Kidney (tissue), 14 donors: ENCODE measurements around the gene ZNF521. TPM values are rescaled to one million over a fixed set of nuclear protein-coding genes. Genes with fewer than 3 reads are reported as not detected.

Experiments
- DNase-seq, 5 donors: peaks; one replicate each; pipeline ENCODE4 v3.0.0-alpha.2; 2013 to 2020
- FAIRE-seq: peaks from 2 replicates; lab custom pipeline; 2012; peaks lifted over from hg19 to GRCh38; lab: Jason Lieb, UNC
- H3K27ac ChIP-seq, 2 donors: one replicate each; pipeline ENCODE4 v1.7.0; 2013; ENCODE audit warnings: low read depth in 2 of 2, low read length in 2 of 2, inconsistent platforms in 1 of 2
- H3K27me3 ChIP-seq: one replicate; pipeline ENCODE4 v1.7.1; 2013; ENCODE audit warnings: low read length, inconsistent platforms; ENCODE audit not compliant: control insufficient read depth, insufficient read depth
- H3K36me3 ChIP-seq, 3 donors: one replicate each; pipeline versions ENCODE4 v1.7.0 to v1.7.1; 2013; ENCODE audit warnings: low read length in 3 of 3, control low read depth in 1 of 3, inconsistent platforms in 1 of 3; ENCODE audit not compliant: insufficient read depth in 3 of 3, control insufficient read depth in 2 of 3
- H3K4me1 ChIP-seq, 3 donors: one replicate each; pipeline versions ENCODE4 v1.7.0 to v1.7.1; 2013; ENCODE audit warnings: low read length in 3 of 3, inconsistent platforms in 1 of 3, low read depth in 1 of 3; ENCODE audit not compliant: control insufficient read depth in 2 of 3, insufficient read depth in 2 of 3
- H3K4me3 ChIP-seq, 3 donors: one replicate each; pipeline versions ENCODE4 v1.7.0 to v1.8.1; 2013; ENCODE audit warnings: low read length in 3 of 3, control low read depth in 1 of 3, inconsistent platforms in 1 of 3
- H3K9ac ChIP-seq, 3 donors: one replicate each; pipeline versions ENCODE4 v1.7.0 to v1.7.1; 2013; ENCODE audit warnings: low read length in 3 of 3, control low read depth in 1 of 3, inconsistent platforms in 1 of 3
- H3K9me3 ChIP-seq, 3 donors: one replicate each; pipeline versions ENCODE4 v1.7.0 to v1.7.1; 2013; ENCODE audit warnings: low read length in 3 of 3, control low read depth in 1 of 3, inconsistent platforms in 1 of 3; ENCODE audit not compliant: control insufficient read depth in 2 of 3, insufficient read depth in 1 of 3
- CTCF ChIP-seq: IDR thresholded peaks from 3 replicates; pipeline ENCODE4 v1.5.1; 2012; ENCODE audit warnings: mild to moderate bottlenecking, moderate library complexity, borderline replicate concordance; ENCODE audit not compliant: insufficient read depth; ENCODE audit errors: extremely low read depth
- intact Hi-C: fragments of 100-400 bp; cut with DNase I; formaldehyde crosslinking; loops from one replicate; pipeline ENCODE4 v1.11.1; 2022
- polyA plus RNA-seq: library from polyadenylated mRNA; stranded (reverse); fragments of 350-450 nt; fragmentation: Illumina TruSeq; extraction: RNeasy Lipid Tissue Mini Kit (QIAGEN cat#74804); gene quantifications from one replicate; pipeline ENCODE4 v1.2.3, GENCODE V29; 2014; ENCODE audit warnings: low read depth, low replicate concordance; ENCODE audit not compliant: insufficient read depth
- total RNA-seq: library from RNA; stranded (reverse); fragmentation: NEBNext Ultra II Directional; extraction: Animal tissue kit (Norgen Biotek cat#: 25700); gene quantifications from one replicate; pipeline ENCODE4 v1.2.1, GENCODE V29; 2021
- donor health status: control.
- donor health status: control.
- donor health status: control.
- donor health status: control.
- donor health status: control.
- donor health status: DM: yes; HTN: yes; CAD: no.
- donor health status: Normal renal cell carcinoma (clear cell type).

ZNF521 gene
- total and polyA plus RNA-seq, 2 donors from 2014 or later = 1.8 to 18.0 TPM

GRCh38 chr18:25291150-25291549 lies 60.8 kb downstream of the ZNF521 start:
- Histone ChIP-seq H3K4me3 (no peak overlapping the region), H3K27ac (no peak overlapping the region), H3K36me3 (no peaks in the 10 kb centered on the region), H3K27me3 (no peaks in the 10 kb centered on the region), H3K9me3 (no peaks in the 10 kb centered on the region), H3K9ac (no peak overlapping the region), H3K4me1 (peaks cover 0 to 6% (median 0%) of the 10 kb centered on the region in 3 donors)
- intact Hi-C loops = no loop called here
- DNase-seq (no peak), FAIRE-seq (no peak)
- TF ChIP-seq CTCF = no peak

GRCh38 chr18:25289001-25289631 lies 62.9 kb downstream of the ZNF521 start:
- FAIRE-seq (no peak), DNase-seq (peak in 3 of 5 donors; percentile 45 to 59 (median 56))
- H3K27ac ChIP-seq = no peak overlapping the region
- peaks cover 0 to 6% (median 0%) of the 10 kb centered on the region in 3 donors for H3K4me1 ChIP-seq
- H3K4me3 ChIP-seq = no peak overlapping the region
- no peak for TF ChIP-seq CTCF
- intact Hi-C loops = no loop called here
- H3K27me3 ChIP-seq = no peaks in the 10 kb centered on the region
- H3K36me3 ChIP-seq = no peaks in the 10 kb centered on the region
- no peak overlapping the region for H3K9ac ChIP-seq
- no peaks in the 10 kb centered on the region for H3K9me3 ChIP-seq

DNA sequence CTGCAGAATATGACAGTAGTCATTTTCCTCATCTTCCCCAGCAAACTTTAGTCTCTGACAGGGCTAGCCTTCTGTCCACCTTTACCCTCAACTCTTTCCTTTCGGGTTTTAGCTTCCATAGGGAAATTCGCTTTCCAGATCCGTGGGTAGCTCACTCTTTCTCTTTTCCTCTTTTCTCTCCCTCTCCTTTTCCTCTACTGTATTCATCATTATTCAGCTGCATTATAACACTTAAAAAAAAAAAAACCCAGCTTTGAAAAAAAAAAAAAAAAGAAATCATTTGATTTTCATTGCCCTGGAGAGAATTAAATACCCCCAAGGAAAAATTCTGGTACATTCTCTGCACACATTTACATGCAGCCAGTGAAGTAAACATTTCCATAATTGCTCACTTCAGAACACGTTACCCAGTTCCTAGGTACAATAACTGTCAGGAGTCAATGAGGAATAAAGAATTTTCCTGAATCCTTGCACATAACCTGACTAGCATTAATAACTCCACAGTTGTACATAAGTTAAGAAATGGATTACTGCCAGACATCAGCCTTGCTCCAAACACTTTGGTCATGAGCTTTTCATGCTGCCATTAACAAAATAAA lies 63.5 kb downstream of the ZNF521 start:
- DNase-seq = no peak
- TF ChIP-seq CTCF = no peak
- H3K4me3 ChIP-seq = no peak overlapping the region
- H3K4me1 ChIP-seq = peaks cover 0 to 6% (median 0%) of the 10 kb centered on the region in 3 donors
- H3K9ac ChIP-seq = no peak overlapping the region
- no peaks in the 10 kb centered on the region for H3K27me3 ChIP-seq
- no peak for FAIRE-seq
- H3K36me3 ChIP-seq = no peaks in the 10 kb centered on the region
- H3K9me3 ChIP-seq = no peaks in the 10 kb centered on the region
- no peak overlapping the region for H3K27ac ChIP-seq
- intact Hi-C loops = no loop called here
